Measurements from ENCODE around the gene BAIAP2L2.

BAIAP2L2 gene

GRCh38 chr22:38067028-38067415 is 43.5 kb downstream of the BAIAP2L2 start:
- DNase-seq (ENCODE audit: low read depth) = no peak

- no peak for DNase-seq (ENCODE audit: low read depth)
Observed at GRCh38 chr22:38066381-38067027, 44.0 kb downstream of the BAIAP2L2 start.

DNA sequence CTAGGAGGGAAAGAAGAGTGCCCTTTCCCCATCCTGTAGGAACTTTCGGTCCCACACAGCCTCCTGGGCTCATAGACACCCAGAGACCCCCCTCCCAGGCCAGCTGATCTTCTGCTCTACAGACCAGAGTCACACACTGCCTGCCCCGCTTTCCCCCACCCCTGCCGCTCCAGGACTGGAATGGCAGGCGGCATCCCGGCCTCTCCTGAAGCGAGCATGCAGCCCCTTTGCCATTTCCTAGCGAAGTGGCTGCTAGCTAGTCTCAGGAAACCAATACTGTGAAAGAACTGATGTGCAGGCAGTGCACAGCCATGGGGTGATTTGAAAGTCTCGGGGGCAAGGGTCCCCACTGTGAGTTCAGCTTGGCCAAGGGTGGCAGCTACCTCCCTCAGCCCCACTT is 44.9 kb downstream of the BAIAP2L2 start:
- DNase-seq (ENCODE audit: low read depth) = no peak

DNA sequence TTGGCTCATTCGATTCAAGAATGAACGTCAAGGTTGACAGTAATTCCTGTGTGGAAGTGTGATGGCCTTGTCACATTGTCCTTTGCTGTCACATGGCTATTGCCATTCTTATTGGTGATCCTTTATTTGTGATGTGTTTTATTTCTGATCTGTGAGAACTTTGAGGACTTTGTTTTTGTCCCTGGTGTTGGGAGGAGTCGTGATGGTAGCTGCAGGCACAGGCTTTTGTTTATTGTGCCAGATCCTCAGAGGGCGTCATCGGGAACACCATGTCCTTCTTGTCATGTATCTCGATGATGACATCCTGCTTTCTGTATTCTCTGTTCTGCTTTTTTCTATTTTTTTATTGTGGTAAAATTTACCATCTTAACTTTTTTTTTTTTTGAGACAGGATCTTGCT is 47.7 kb downstream of the BAIAP2L2 start:
- DNase-seq (ENCODE audit: low read depth) = no peak

DNA sequence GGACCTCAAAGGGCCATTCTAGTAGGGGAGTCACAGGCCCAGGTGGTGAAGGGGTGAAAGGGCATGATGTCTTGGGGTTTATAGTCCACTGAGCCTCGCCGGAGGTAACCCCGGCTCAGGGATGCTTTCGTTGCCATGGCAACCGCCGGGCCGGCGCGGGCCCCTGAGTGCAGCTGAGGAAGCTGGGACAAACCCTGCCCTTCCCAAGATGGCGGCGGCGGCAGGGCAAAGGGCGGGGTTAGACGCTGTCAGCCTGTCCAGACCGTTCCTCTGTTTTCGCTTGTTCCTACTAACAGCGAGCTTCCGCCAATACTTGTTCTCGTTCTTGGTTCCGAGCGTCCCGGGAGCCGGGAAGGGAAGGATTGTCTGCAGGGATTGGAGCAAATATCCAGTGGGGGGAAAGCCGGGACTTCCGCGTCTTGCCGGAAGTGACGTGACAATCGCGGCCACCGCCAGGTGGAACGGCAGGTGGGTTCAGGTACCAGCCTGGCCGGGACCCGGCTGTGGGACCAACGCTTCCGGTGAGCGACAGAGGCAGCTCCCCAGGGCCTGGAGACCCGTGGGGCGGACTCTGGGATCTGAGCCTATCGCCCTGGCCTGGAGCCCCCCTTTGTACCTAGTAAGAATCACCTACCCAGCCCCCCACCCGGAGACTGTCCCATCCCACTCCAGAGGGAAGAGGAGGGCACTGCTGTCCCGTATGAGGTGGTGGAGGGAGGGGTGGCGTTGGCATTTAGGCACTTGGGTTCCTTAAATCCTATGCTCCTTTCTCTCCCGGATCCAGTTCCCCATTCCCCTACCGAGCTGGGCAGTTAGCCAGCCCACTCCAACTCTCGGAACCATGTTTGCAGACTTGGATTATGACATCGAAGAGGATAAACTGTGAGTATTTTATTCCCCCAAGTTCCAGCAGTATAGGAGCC is 53.3 kb downstream of the BAIAP2L2 start, which contains the start of gene PICK1:
Gene PICK1, plus strand, starts transcription at position 436 of the 923 bp plus-strand sequence. Its CDS starts 406 bp downstream, at position 842.
- peak; percentile 62 for DNase-seq (ENCODE audit: low read depth)

GRCh38 chr22:38051900-38052862 is 58.3 kb downstream of the BAIAP2L2 start:
- DNase-seq (ENCODE audit: low read depth) = peak; percentile 69

DNA sequence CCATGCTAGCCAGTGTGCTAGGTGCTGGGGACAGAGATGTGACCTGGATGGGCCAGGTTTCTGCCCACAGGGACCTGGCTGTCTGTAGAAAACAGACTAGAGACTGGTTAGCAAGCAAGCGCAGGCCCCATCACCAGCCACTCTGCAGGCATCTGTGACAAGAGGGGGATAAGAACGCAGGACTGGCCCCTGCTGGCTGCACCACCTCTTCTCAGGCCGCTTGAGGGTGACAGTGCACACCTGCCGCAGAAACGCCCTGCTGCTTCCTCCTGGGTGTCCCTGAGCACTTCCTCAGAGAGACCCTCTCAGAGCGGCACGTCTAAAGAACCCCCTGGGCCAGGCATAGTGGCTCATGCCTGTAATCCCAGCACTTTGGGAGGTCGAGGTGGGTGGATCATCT is 59.2 kb downstream of the BAIAP2L2 start:
- DNase-seq (ENCODE audit: low read depth) = no peak

DNA sequence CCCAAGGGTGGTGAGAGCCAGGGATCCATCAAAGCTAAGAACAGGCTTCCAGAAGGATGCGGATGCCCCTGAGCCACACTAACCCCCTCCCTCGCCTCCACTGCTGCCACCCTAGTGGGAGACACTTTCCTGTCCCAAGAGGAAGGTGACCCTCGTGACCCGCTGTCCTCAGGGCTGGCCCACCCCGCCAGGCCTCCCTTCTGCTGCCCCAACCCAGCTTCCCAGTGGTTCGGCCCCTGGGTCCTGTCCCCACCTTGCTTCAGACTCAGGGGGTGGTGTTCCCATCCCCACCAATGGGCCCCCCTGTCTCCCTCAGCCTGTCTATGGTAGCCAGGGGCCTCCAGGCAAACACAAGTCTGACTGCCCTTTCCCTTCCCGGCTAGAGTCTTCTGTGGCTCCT is 59.8 kb downstream of the BAIAP2L2 start:
- DNase-seq (ENCODE audit: low read depth) = no peak

- DNase-seq (ENCODE audit: low read depth) = no peak
Observed at GRCh38 chr22:38049812-38050619, 60.5 kb downstream of the BAIAP2L2 start.

- DNase-seq (ENCODE audit: low read depth) = no peak
Observed at GRCh38 chr22:38046070-38046748, 64.3 kb downstream of the BAIAP2L2 start.

- no peak for DNase-seq (ENCODE audit: low read depth)
Observed at GRCh38 chr22:38043151-38044039, 67.1 kb downstream of the BAIAP2L2 start.

- DNase-seq (ENCODE audit: low read depth) = no peak
Observed at GRCh38 chr22:38042488-38042790, 68.0 kb downstream of the BAIAP2L2 start.

DNA sequence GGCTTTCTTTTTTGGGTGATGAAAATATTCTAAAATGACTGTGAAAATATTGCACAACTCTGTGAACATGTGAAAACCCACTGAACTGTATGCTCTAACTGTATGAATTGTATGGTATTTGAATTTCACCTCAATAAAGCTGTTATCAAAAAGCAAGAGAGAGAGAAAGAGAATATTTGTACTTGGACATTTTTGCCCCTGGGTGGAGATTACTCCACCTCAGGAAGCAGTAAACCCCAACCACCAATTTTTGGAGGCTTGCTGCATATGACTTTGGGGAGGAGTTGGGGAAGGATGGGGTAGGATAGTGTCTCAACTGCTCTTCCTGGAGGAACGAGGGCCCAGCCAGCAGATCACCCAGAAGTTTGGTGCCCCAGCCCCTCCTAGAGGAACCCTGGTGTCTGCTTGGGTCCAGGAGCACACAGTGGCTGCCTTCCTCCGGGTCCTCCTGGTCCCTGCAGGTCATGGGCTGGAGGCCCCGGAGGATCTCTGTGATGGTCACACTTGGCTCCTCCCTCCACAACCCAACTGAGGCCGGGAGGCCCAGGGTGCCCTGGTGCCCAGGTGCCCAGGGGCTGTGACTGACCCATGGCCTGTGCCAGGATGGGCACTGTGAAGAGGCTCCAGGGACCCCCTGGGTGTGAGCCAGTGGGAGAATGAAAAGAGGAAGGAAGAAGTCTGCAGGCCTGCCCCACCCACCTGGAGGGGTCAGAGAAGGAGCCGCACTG is 68.6 kb downstream of the BAIAP2L2 start:
- DNase-seq (ENCODE audit: low read depth) = no peak

DNA sequence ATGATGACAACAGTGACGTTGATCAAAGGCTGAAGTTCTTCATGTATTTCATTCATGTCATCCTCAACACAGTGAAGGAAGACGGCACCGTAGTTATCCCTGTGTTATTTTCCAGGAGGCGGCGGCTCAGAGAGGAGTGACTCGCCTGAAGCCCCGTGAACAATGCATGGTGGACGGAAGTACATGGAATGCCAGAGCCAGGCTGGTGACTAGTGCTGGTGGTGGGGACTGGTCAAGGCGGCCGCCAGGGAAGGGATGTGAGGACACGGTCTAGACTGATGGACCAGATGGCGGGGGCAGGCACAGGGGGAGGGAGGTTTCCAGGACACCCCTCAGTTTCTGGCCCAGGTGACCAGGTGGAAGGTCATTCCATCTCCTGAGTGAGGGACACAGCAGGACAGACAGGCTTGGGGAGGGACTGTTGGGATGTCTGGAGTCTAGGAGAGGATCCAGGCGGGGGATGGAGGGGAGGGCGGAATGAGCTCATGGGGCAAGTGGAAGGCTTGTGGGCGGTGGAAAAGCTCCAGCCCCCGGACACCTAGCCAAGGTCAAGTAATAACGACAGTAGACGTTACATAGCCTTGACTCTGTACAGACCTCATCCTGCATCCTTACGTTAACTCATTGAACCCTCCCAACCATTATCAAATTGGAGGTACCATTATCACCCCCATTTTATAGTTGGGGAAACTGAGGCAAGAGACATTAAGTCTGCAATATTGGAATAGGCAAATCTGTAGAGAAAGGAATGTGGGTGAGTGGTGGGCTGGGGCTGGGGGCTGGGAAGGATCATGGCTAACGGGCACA is 69.3 kb downstream of the BAIAP2L2 start:
- DNase-seq (ENCODE audit: low read depth) = no peak

DNA sequence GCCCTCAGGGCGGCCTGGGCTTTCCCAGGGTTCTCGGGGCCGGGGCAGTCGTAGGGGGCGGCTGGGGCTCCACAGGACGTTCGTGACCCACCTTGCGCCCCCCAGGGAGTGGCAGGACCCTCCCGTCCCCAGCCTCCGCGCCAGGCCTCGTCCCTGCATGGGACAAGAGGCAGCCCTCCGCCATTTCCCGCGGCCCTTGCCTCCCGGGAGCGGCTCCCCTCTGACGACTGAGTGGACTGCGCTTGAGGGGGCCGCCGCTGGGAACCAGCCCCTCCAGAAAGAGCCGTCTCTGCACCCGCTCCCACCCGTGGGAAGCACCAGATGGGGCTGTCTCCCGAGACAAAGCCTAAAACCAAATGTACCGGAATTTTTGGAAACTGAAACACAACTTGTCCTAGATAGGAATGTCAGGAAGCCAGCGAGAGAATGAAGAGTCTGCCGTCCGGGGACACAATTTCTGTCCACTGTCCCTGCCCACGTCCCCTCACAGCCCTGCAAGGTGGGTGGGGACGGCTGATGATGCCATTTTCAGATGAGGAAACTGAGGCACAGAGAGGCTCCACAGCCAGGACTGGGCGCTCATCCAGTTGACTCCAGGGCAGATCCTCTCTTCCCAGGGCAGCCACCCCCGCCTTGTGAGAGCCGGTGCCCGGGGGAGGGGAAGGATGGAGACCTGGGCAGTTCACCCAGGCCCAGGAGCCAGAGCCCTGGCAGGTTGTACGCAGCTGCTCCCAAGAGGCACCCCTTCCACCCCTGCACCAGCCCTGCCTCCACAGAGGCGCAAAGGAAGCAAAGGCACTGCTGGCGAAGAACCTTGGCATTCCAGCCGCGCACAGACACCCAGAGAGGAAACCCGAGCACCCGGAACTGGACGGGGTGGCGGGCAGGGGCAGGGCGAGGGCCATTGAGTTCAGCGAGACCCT is 71.3 kb downstream of the BAIAP2L2 start:
- DNase-seq (ENCODE audit: low read depth) = no peak

- DNase-seq (ENCODE audit: low read depth) = no peak
Observed at GRCh38 chr22:38038426-38038825, 72.1 kb downstream of the BAIAP2L2 start.
